CD14-positive monocyte (primary cell): ENCODE data around the gene MLN. TPM values are rescaled to one million over a fixed set of nuclear protein-coding genes. Genes with fewer than 3 reads are reported as not detected.

ENCODE experiments used
- DNase-seq, 3 donors: peaks; one replicate each; pipeline ENCODE4 v3.0.0-alpha.2; 2011 to 2022
- H2AFZ ChIP-seq: 2 replicates; pipeline ENCODE4 v1.6.0; 2012; ENCODE audit warnings: mild to moderate bottlenecking, low read depth, low read length, inconsistent platforms; ENCODE audit not compliant: insufficient read depth, poor library complexity, severe bottlenecking
- H3K27ac ChIP-seq, 2 donors: 1 replicate in 1 of 2; 2 replicates in 1 of 2; pipeline ENCODE4 v1.5.1; 2012 to 2013; ENCODE audit warnings: low read length in 2 of 2, control low read depth in 1 of 2, inconsistent platforms in 1 of 2, low read depth in 1 of 2, mild to moderate bottlenecking in 1 of 2
- H3K27me3 ChIP-seq, 2 donors: one replicate each; pipeline versions ENCODE4 v1.6.0 to v1.6.1; 2011 to 2013; ENCODE audit warnings: low read length in 2 of 2; ENCODE audit not compliant: control insufficient read depth in 2 of 2, insufficient read depth in 2 of 2
- H3K36me3 ChIP-seq, 2 donors: replicated peaks in 1 of 2; 1 replicate in 1 of 2; 2 replicates in 1 of 2; pipeline versions ENCODE4 v1.5.1 to v1.6.1; 2012 to 2013; ENCODE audit warnings: low read length in 2 of 2, control low read depth in 1 of 2, inconsistent platforms in 1 of 2, mild to moderate bottlenecking in 1 of 2; ENCODE audit not compliant: insufficient read depth in 2 of 2, control insufficient read depth in 1 of 2
- H3K4me1 ChIP-seq, 2 donors: 1 replicate in 1 of 2; 2 replicates in 1 of 2; pipeline versions ENCODE4 v1.5.1 to v1.6.1; 2012 to 2013; ENCODE audit warnings: low read length in 2 of 2, control low read depth in 1 of 2, inconsistent platforms in 1 of 2, mild to moderate bottlenecking in 1 of 2, moderate library complexity in 1 of 2; ENCODE audit not compliant: insufficient read depth in 2 of 2, control insufficient read depth in 1 of 2
- H3K4me2 ChIP-seq: replicated peaks from 2 replicates; pipeline ENCODE3; 2012; ENCODE audit warnings: low read length, moderate library complexity, mild to moderate bottlenecking; ENCODE audit not compliant: poor library complexity, severe bottlenecking; ENCODE audit errors: extremely low read depth
- H3K4me3 ChIP-seq, 3 experiments: fragments of 200-600 bp in 1 of 3; sonication (generic) in 1 of 3; replicated peaks in 1 of 3; 1 replicate in 2 of 3; 2 replicates in 1 of 3; pipeline ENCODE4 v1.5.1; 2011 to 2013; ENCODE audit warnings: low read length in 3 of 3, mild to moderate bottlenecking in 3 of 3, control low read depth in 2 of 3, low read depth in 2 of 3, inconsistent platforms in 1 of 3, moderate library complexity in 1 of 3
- H3K79me2 ChIP-seq: 2 replicates; pipeline ENCODE4 v1.6.0; 2012; ENCODE audit warnings: mild to moderate bottlenecking, control low read depth, inconsistent platforms, low read length, moderate library complexity; ENCODE audit not compliant: insufficient read depth
- H3K9ac ChIP-seq: 2 replicates; pipeline ENCODE4 v1.6.0; 2017; ENCODE audit warnings: low read length, mild to moderate bottlenecking; ENCODE audit not compliant: insufficient read depth, poor library complexity, severe bottlenecking
- H3K9me3 ChIP-seq, 2 donors: replicated peaks in 1 of 2; 1 replicate in 1 of 2; 2 replicates in 1 of 2; pipeline versions ENCODE4 v1.5.1 to v1.6.1; 2012 to 2013; ENCODE audit warnings: low read length in 2 of 2, control low read depth in 1 of 2; ENCODE audit not compliant: control insufficient read depth in 1 of 2, insufficient read depth in 1 of 2
- H4K20me1 ChIP-seq: 2 replicates; pipeline ENCODE4 v1.6.0; 2012; ENCODE audit warnings: mild to moderate bottlenecking, low read length, control low read depth, moderate library complexity; ENCODE audit not compliant: insufficient read depth
- H3K27ac Mint-ChIP-seq, 7 donors: one replicate each; pipeline ENCODE4 v1.8.0; 2020; ENCODE audit warnings: mild to moderate bottlenecking in 7 of 7, mixed read lengths in 7 of 7, moderate library complexity in 6 of 7, inconsistent platforms in 2 of 7
- H3K27me3 Mint-ChIP-seq, 3 donors: one replicate each; pipeline ENCODE4 v1.8.0; 2021 to 2022; ENCODE audit warnings: low read depth in 3 of 3, mild to moderate bottlenecking in 3 of 3, mixed read lengths in 3 of 3, moderate library complexity in 3 of 3, inconsistent platforms in 1 of 3
- H3K36me3 Mint-ChIP-seq, 2 donors: one replicate each; pipeline ENCODE4 v1.8.0; 2020; ENCODE audit warnings: mixed read lengths in 2 of 2, inconsistent platforms in 1 of 2, mild to moderate bottlenecking in 1 of 2
- H3K4me1 Mint-ChIP-seq: one replicate; pipeline ENCODE4 v1.8.0; 2020; ENCODE audit warnings: mild to moderate bottlenecking, mixed read lengths
- H3K4me3 Mint-ChIP-seq, 2 donors: one replicate each; pipeline ENCODE4 v1.8.0; 2020; ENCODE audit warnings: mild to moderate bottlenecking in 2 of 2, mixed read lengths in 2 of 2, moderate library complexity in 1 of 2
- H3K9me3 Mint-ChIP-seq, 7 donors: one replicate each; pipeline ENCODE4 v1.8.0; 2020 to 2022; ENCODE audit warnings: mixed read lengths in 7 of 7, mild to moderate bottlenecking in 6 of 7, moderate library complexity in 6 of 7, inconsistent platforms in 2 of 7
- CTCF ChIP-seq: fragments of 200-600 bp; IDR thresholded peaks from one replicate; pipeline ENCODE4 v1.8.0; 2022; ENCODE audit warnings: antibody characterized with exemption, mild to moderate bottlenecking
- WGBS: methylation state at CpG from one replicate; pipeline ENCODE4 v1.1.5; 2013; ENCODE audit warnings: missing lambda C conversion rate; ENCODE audit not compliant: insufficient coverage; 5-methylcytosine and 5-hydroxymethylcytosine counted together
- intact Hi-C, 2 donors: fragments of 100-400 bp; cut with micrococcal nuclease; formaldehyde crosslinking; loops; one replicate each; pipeline versions ENCODE4 v1.15.0 to v1.15.1; 2023
- polyA plus RNA-seq, 3 donors: library from polyadenylated mRNA; depleted of rRNA in 1 of 3; unstranded in 2 of 3; stranded (reverse) in 1 of 3; fragments of 300-500 nt in 2 of 3; fragments of >200 nt in 1 of 3; fragmentation: Illumina TruSeq in 2 of 3; gene quantifications; 1 replicate in 2 of 3; 2 replicates in 1 of 3; pipeline ENCODE4 v1.2.3, GENCODE V29; 2012 to 2021

The MLN gene
- polyA plus RNA-seq, 3 donors = not detected

DNA sequence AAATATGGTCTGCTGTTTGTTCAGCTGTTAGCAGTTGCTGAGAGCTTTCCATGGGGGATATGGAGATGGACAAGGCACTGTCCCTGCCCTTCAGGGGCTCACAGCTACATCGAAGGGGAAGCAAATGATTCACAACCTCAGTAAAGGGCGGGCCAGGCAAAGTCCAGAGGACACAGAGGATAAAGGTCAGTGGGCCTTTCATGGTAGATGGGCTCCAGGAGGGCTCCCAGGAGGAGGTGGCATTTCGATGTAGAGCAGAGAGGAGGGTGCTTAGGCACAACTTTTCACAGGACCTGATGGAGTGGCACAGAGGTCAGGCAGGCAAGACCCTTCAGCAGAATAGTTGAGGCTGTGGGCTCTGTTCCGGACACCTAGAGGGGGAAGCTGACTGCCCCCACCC is 15.2 kb upstream of the MLN start:
- no peaks in the 10 kb centered on the region for H3K9me3 ChIP-seq
- 88% methylated on average over 4 of the region's 4 CpGs for WGBS
- Mint-ChIP-seq H3K4me3 (no peak overlapping the region), H3K9me3 (no peaks in the 10 kb centered on the region), H3K36me3 (no peaks in the 10 kb centered on the region), H3K27ac (no peak overlapping the region), H3K4me1 (peaks cover 3% of the 10 kb centered on the region), H3K27me3 (peaks cover 8 to 25% (median 10%) of the 10 kb centered on the region in 3 donors)
- no peak overlapping the region for H3K4me2 ChIP-seq
- TF ChIP-seq CTCF = no peak
- H2AFZ ChIP-seq = no peak overlapping the region
- no peaks in the 10 kb centered on the region for H3K4me1 ChIP-seq
- intact Hi-C loops = loop anchor here in 1 of 2 donors (5.0 kb wide), 1 partner anchor 42 kb away; no protein-coding TSS in a partner anchor
- no peak overlapping the region for H3K27ac ChIP-seq
- no peaks in the 10 kb centered on the region for H3K36me3 ChIP-seq
- no peak overlapping the region for H3K9ac ChIP-seq
- no peak for DNase-seq
- no peak overlapping the region for H3K4me3 ChIP-seq
- no peaks in the 10 kb centered on the region for H4K20me1 ChIP-seq
- H3K27me3 ChIP-seq = peaks cover 0 to 3% of the 10 kb centered on the region in 2 donors
- no peaks in the 10 kb centered on the region for H3K79me2 ChIP-seq

GRCh38 chr6:33818293-33818692 is 14.5 kb upstream of the MLN start:
- no peak overlapping the region for H3K27ac Mint-ChIP-seq
- DNase-seq = no peak
- peaks cover 0 to 3% of the 10 kb centered on the region in 2 donors for H3K27me3 ChIP-seq

More at GRCh38 chr6:33818293-33818692, 14.5 kb upstream of the MLN start:
- Histone ChIP-seq H3K4me2 (no peak overlapping the region), H3K9me3 (no peaks in the 10 kb centered on the region), H3K9ac (no peak overlapping the region), H3K4me3 (no peak overlapping the region), H2AFZ (no peak overlapping the region), H3K36me3 (no peaks in the 10 kb centered on the region), H3K79me2 (no peaks in the 10 kb centered on the region), H3K4me1 (no peaks in the 10 kb centered on the region), H3K27ac (no peak overlapping the region), H4K20me1 (no peaks in the 10 kb centered on the region)
- Mint-ChIP-seq H3K4me1 (peaks cover 3% of the 10 kb centered on the region), H3K4me3 (no peak overlapping the region), H3K36me3 (no peaks in the 10 kb centered on the region), H3K9me3 (no peaks in the 10 kb centered on the region), H3K27me3 (peaks cover 11 to 30% (median 16%) of the 10 kb centered on the region in 3 donors)
- TF ChIP-seq CTCF = no peak
- 80% methylated on average over 1 of the region's 3 CpGs for WGBS
- intact Hi-C loops = loop anchor here in 1 of 2 donors (5.0 kb wide), 1 partner anchor 41 kb away; no protein-coding TSS in a partner anchor
